K562 treated with DMSO at 1 percent for 24 hours (cell line): ENCODE results near the gene ERC2. TPM values are rescaled to one million over a fixed set of nuclear protein-coding genes. Genes with fewer than 3 reads are reported as not detected.

Experiments
- total RNA-seq: library from RNA; unstranded; fragments of 300-600 nt; gene quantifications from 2 replicates; pipeline ENCODE4 v1.2.3, GENCODE V29; 2022; ENCODE audit warnings: low read depth; ENCODE audit not compliant: insufficient read depth

ERC2 gene
- total RNA-seq: 0.19 and 0.30 TPM in 2 replicates

DNA sequence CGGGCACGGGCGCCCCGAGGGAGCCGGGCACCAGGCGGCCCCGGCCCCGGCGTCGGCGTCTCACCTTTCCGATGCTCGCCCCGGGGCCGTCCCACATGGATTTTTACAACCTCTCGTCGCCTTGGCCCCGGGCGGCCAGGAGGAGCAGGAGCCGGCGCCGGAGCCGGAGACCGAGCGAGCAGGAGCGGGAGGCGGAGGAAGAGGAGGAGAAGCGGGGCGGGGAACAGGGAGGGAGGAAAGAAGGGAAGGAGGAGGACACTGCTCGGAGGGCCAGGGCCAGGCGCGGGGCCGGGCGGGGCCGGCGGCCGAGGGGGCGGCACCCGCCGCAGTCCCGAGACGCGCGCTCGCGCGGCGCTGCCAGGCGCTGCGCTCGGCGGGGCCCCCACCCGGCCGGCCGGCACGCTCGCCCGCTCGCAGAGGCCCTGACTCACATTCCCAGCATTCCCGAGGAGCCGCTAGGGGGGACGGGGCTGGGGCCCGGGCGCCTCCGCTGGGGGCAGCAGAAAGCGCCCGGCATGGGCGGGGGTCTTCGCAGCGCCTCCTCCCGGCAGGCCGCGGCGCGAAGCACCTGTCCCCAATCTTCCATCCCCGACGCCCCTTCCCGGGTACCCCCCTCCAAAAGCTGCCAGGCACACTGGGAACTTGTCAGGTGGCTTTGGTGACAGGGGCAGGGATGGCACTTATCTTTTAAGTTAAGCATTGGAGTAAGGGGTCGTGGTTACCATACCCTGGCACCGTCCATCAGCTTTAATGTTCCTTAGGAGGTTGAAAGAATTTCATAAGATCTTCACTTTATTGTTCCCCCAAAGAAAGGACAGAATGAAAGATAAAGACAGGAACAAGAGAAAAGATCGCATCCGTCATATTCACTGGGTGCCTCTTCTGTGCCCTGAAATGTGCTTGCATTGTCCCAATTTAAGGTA lies at the start of gene ERC2:
ERC2 (minus strand) TSS at position 284 of the 923 bp plus-strand sequence.

GRCh38 chr3:55486857-55487380 lies 981.3 kb downstream of the ERC2 start, which contains the start of gene WNT5A:
WNT5A (minus strand) TSS chr3:55487306; CDS start chr3:55486985, 321 bp downstream.

Other genes with a start within 250 kb of the ERC2 start
- gene CCDC66, start 88.7 kb upstream of the ERC2 start, total RNA-seq: 3.0 and 5.0 TPM in 2 replicates
- 18.8 and 19.8 TPM in 2 replicates for gene TASOR, start 214.8 kb upstream of the ERC2 start, total RNA-seq